ENCODE results near the gene WBP1. TPM values are rescaled to one million over a fixed set of nuclear protein-coding genes. Genes with fewer than 3 reads are reported as not detected.

WBP1 gene
- total RNA-seq, 2 experiments from 2014 or later, result 52.5 to 52.6 TPM

DNA sequence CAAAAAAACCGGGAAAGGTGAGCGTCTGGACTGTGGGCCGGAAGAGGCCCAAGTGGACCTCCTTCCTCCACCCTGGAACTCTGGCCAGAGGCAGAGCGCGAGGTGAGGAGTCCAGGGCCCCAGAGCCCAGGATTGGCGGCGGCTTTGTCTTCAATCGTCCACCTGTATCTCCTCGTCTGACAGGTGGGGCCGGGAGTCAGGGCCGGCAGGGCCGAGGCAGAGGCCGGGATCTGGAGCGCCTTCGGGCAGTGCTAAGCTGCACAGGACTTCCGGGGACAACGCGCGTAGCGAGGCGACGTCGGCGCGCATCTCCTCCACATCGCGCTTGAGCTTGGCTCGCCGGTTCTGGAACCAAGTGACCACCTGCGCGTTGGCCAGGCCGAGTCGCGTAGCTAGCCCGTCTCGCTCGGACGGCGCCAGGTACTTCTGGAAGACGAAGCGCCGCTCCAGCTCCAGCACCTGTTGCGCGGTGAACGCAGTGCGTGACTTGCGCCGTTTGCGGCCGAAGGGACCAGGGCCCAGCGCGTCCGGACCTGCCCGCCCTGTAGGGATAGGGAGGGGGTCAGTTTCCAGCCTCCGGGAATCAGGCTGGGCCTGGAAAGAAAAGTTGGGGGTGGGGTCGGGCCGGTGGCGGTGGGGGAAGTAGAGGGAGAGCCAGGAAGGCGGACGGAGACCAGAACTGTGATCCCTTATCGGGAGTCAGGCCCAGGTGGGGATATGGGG lies 39.7 kb downstream of the WBP1 start:
- peak overlapping the region; percentile 79 for H3K4me3 Mint-ChIP-seq
- peaks cover 27% of the 10 kb centered on the region for H3K36me3 Mint-ChIP-seq (ENCODE audit: low read depth)
- POLR2A ChIA-PET, result no interaction called here
- no peaks in the 10 kb centered on the region for H3K9me3 Mint-ChIP-seq
- H3K27ac Mint-ChIP-seq, result peak overlapping the region; percentile 77
- DNase-seq, result peak; percentile 39
- peaks cover 38% of the 10 kb centered on the region for H3K4me1 Mint-ChIP-seq
- H3K27me3 Mint-ChIP-seq, result peaks cover 51% of the 10 kb centered on the region
- CTCF ChIA-PET, result interaction anchor here (0.9 to 5.6 kb wide), 5 partner anchors 8 to 41 kb away, joined by 3 to 38 read pairs (median 4); partner anchors contain the start of genes CCDC142 and TTC31

DNA sequence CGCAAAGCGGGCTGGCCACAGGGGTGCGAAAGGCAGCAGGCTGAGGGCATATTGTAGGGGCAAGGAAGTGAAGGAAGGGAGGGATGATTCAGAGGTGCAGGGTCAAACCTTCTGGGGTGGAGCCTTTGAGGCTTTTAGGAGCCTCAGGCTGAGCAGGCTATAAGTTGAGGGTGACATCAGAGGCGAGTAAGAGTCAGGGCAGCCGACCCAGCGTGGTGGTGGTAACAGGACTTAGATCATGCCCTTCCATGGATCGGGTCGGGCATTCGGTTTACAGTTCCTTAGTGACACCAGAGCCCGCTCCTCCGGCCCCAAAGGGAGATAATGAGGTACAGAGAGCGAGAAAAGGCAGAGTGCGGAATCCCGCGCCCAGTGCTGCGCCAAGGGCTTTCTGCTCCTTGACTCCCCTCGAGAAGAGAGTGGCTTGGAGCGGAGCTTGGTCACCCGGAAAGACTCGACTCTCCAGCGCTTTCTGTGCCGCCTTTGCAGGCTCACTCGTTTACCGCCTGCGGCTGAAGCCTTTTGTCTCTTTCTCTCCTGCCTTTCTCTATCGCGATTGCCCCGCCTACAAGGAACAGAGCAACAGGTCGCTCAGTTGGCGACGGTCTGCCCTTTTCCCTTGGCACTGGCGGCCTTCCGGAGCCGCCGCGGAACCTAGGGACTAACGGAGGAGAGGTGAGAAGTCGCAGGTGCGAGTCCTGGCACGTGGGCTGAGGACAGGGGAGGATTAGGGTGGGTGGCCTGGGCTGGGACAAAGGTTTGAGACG lies 40.4 kb downstream of the WBP1 start:
- H3K27me3 Mint-ChIP-seq, result peaks cover 55% of the 10 kb centered on the region
- ChIA-PET CTCF (interaction anchor here (0.9 to 5.6 kb wide), 5 partner anchors 8 to 40 kb away, joined by 3 to 38 read pairs (median 4); partner anchors contain the start of genes CCDC142 and TTC31), POLR2A (no interaction called here)
- DNase-seq, result no peak
- H3K27ac Mint-ChIP-seq, result peak overlapping the region; percentile 77
- H3K4me1 Mint-ChIP-seq, result peaks cover 45% of the 10 kb centered on the region
- peak overlapping the region; percentile 79 for H3K4me3 Mint-ChIP-seq
- H3K36me3 Mint-ChIP-seq (ENCODE audit: low read depth), result peaks cover 23% of the 10 kb centered on the region
- H3K9me3 Mint-ChIP-seq, result no peaks in the 10 kb centered on the region

GRCh38 chr2:74499267-74499939 lies 41.2 kb downstream of the WBP1 start, which contains the start of gene LBX2:
Gene LBX2, minus strand, starts transcription at chr2:74499603. Its CDS starts 66 bp downstream, at chr2:74499537.
- Mint-ChIP-seq H3K9me3 (no peaks in the 10 kb centered on the region), H3K27me3 (peaks cover 60% of the 10 kb centered on the region), H3K4me1 (peaks cover 48% of the 10 kb centered on the region), H3K27ac (peak within 1 kb of the TSS; percentile 77), H3K4me3 (peak within 1 kb of the TSS; percentile 79), H3K36me3 (ENCODE audit: low read depth) (peaks cover 22% of the 10 kb centered on the region)
- CTCF ChIA-PET, result interaction anchor here (0.9 to 5.6 kb wide), 3 partner anchors 10 to 17 kb away, joined by 3 to 38 read pairs (median 4); partner anchors contain the start of genes CCDC142 and TTC31
- POLR2A ChIA-PET, result no interaction called here
- DNase-seq, result peak; percentile 41

DNA sequence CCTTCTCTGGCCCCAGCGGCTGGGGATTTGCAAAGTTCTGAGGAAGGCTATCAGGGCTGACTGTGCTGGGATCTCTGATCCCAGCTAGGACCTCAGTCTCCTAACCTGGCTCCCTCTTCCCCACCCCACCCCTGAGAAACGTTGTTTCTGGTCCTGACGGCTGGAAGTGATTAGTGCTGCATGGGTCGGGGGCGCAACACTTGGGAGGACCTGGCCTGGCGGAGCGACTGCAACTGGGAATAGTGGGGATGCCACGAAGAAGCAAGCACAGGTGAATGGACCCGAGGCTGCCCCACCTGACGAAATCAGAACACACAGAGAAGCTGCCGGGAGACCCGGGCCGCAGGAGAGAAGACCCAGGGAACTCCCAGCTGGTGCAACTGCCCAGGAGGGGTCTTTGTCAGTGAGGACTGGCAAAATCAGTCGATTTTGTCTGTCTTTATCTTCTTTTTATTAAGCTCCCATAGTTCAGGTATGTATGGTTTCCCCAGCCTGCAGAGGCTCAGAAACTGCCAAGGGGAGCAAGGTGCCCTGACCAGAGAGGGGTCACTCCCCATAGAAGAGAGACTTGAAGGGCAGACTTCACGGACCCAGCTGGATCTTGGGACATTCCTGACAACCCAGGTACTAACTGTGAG lies 41.8 kb downstream of the WBP1 start:
- no peak for DNase-seq
- Mint-ChIP-seq H3K27ac (no peak overlapping the region), H3K4me1 (peaks cover 54% of the 10 kb centered on the region), H3K4me3 (peak overlapping the region; percentile 30), H3K27me3 (peaks cover 62% of the 10 kb centered on the region), H3K9me3 (no peaks in the 10 kb centered on the region), H3K36me3 (ENCODE audit: low read depth) (peaks cover 27% of the 10 kb centered on the region)
- CTCF ChIA-PET, result interaction anchor here (0.9 to 5.6 kb wide), 6 partner anchors 8 to 88 kb away, joined by 3 to 38 read pairs (median 4); partner anchors contain the start of genes CCDC142 and TTC31
- POLR2A ChIA-PET, result no interaction called here

GRCh38 chr2:74500578-74500946 lies 42.3 kb downstream of the WBP1 start:
- Mint-ChIP-seq H3K9me3 (no peaks in the 10 kb centered on the region), H3K27ac (no peak overlapping the region), H3K27me3 (peaks cover 62% of the 10 kb centered on the region), H3K36me3 (ENCODE audit: low read depth) (peaks cover 31% of the 10 kb centered on the region), H3K4me1 (peaks cover 59% of the 10 kb centered on the region), H3K4me3 (no peak overlapping the region)
- DNase-seq, result no peak
- POLR2A ChIA-PET, result no interaction called here
- CTCF ChIA-PET, result interaction anchor here (0.7 to 5.6 kb wide), 8 partner anchors 8 to 87 kb away, joined by 3 to 38 read pairs (median 4); partner anchors contain the start of genes CCDC142, TTC31 and WBP1

- H3K4me1 Mint-ChIP-seq, result peaks cover 64% of the 10 kb centered on the region
- ChIA-PET POLR2A (no interaction called here), CTCF (interaction anchor here (0.7 to 5.6 kb wide), 7 partner anchors 8 to 86 kb away, joined by 3 to 38 read pairs (median 10); partner anchors contain the start of genes CCDC142, TTC31 and WBP1)
- no peak overlapping the region for H3K27ac Mint-ChIP-seq
- H3K36me3 Mint-ChIP-seq (ENCODE audit: low read depth), result peaks cover 35% of the 10 kb centered on the region
- peak overlapping the region; percentile 4 for H3K4me3 Mint-ChIP-seq
- no peak for DNase-seq
- H3K9me3 Mint-ChIP-seq, result no peaks in the 10 kb centered on the region
- peaks cover 62% of the 10 kb centered on the region for H3K27me3 Mint-ChIP-seq
These were observed 43.3 kb downstream of the WBP1 start for GRCh38 chr2:74501335-74502071.

DNA sequence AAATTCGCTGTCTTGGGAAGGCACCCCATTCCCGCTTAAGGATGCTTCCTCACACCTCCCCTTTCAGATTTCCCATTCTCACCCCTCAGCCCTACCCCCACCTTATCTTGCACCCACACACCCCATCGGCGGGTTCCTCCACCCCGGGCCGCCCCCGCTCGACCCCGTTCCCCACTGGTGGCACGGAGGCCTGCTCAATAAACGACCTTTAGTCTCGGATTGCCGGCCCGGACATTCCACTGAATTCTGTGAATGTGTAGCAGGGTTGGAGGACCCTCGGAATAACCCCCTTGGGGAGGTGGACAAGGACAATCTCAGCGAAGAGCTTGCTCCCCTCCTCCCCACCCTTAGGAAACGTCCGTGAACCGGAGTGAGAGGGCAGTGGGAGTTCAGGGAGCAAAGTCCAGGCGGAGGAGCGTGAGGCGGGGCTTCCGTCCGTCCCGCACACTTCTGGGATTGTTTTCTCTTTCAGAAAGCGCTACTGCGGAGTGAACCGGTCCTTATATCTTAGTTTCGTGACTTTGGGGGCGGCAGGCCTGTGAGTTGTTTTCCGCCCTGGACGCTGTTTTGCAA lies 44.0 kb downstream of the WBP1 start:
- Mint-ChIP-seq H3K36me3 (ENCODE audit: low read depth) (peaks cover 40% of the 10 kb centered on the region), H3K27me3 (peaks cover 62% of the 10 kb centered on the region)
- POLR2A ChIA-PET, result no interaction called here

DNA sequence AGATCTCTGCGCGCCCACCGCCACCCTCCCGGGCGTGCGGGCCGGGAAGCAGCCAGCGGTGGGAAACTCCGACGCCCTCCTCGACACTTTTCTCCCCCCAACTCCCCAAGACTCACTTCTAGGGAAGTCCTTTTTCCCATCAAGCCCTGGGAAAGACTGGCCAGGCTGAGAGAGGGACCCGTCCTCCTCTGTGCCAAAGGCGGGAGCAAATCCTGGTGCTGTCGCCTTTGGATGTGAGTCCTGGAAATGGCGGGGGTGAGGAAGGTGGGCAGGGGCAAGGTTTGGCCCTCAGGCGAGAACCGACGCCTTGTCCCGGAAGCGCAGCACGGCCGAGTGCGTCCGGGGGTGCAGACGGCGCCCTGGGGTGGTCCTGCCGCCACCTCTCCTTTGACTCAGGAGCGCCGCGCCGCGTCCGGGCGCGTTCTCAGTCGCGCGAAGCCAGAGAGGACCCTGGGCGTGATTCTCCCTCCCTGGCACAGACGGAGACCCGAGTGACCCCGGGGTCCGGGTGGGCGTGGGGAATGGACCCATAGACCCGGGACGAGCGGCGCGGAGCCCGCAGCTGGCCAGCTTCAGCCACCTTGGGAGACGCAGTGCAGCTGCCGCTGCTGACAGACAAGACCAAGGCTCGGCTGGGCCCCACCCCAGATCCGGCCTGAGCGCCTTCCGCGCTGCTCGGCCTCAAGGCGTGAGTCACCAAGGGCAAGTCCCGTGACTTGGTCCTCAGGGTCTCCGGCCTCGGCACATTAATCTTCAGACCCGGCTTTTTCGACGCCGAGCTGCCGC lies 44.7 kb downstream of the WBP1 start:
- H3K27me3 Mint-ChIP-seq, result peaks cover 58% of the 10 kb centered on the region
- CTCF ChIA-PET, result interaction anchor here (1.2 to 3.4 kb wide), 6 partner anchors 11 to 28 kb away, joined by 3 to 16 read pairs (median 6); partner anchors contain the start of genes AUP1, CCDC142, HTRA2 and TLX2
- POLR2A ChIA-PET, result interaction anchor here (0.6 kb wide), 1 partner anchor 76 kb away, joined by 3 read pairs; no protein-coding TSS in a partner anchor
- no peaks in the 10 kb centered on the region for H3K9me3 Mint-ChIP-seq
- peak; percentile 38 for DNase-seq
- H3K4me1 Mint-ChIP-seq, result peaks cover 67% of the 10 kb centered on the region
- no peak overlapping the region for H3K27ac Mint-ChIP-seq
- H3K4me3 Mint-ChIP-seq, result peak overlapping the region; percentile 54
- peaks cover 40% of the 10 kb centered on the region for H3K36me3 Mint-ChIP-seq (ENCODE audit: low read depth)

More for the DNA sequence above, 44.0 kb downstream of the WBP1 start:
- Mint-ChIP-seq H3K4me3 (peak overlapping the region; percentile 54), H3K4me1 (peaks cover 69% of the 10 kb centered on the region), H3K27ac (no peak overlapping the region), H3K9me3 (no peaks in the 10 kb centered on the region)
- CTCF ChIA-PET, result interaction anchor here (1.6 to 3.4 kb wide), 4 partner anchors 7 to 20 kb away, joined by 4 to 16 read pairs (median 13); partner anchors contain the start of genes CCDC142 and TTC31
- no peak for DNase-seq

DNA sequence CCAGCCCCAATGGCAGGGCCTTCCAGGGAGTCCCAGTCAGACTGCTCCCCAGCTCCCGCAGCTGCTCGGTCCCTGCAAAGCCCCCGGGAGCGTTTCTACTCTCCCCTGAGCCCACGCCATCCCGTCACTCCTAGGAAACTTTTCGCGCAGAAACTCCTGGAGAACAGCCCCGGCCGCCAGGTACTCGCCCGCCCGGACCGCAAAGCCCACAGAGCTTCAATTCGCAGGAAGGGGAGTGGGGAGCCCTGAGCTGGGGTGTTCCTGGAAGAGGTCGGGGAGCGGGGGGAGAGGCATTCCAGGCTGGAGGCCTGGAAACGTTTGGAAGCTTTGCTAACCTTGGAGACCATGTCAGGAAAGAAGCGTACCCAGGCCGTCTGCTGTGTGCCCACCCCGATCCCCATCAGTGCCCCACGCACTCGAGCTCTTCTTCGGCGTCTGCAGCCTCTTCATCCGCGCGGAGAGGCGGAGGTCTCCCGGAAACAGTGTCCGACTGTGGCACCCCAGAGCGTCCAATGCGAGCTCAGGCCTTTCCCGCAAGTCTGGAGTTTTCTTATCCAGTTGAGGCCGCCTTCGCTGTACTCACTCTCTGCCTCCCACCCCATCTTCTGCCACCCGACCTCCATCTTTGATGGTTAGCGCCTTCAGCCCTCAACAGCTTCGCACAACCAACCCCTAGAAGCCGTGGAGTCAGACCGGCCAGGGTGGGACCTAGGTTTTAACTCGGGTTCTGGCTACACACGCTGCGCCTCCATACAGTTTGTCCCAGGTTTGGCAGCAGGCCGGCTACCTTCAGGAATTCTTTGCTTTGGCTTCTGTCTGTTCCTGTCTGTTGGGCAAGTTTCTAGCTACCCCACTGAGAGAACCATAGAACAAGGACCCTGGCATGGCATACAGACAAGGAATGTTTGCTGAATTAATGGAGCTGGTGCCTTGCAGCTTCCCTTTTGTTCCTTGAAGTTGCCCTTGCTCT lies 45.6 kb downstream of the WBP1 start:
- CTCF ChIA-PET, result interaction anchor here (0.6 to 3.4 kb wide), 10 partner anchors 10 to 42 kb away, joined by 3 to 16 read pairs (median 3); partner anchors contain the start of genes AUP1, CCDC142, DQX1 and HTRA2
- no peak for DNase-seq
- Mint-ChIP-seq H3K4me3 (peak overlapping the region; percentile 54), H3K4me1 (peaks cover 67% of the 10 kb centered on the region), H3K27me3 (peaks cover 50% of the 10 kb centered on the region), H3K36me3 (ENCODE audit: low read depth) (peaks cover 38% of the 10 kb centered on the region), H3K9me3 (no peaks in the 10 kb centered on the region), H3K27ac (peak overlapping the region; percentile 60)
- POLR2A ChIA-PET, result interaction anchor here (0.6 kb wide), 1 partner anchor 76 kb away, joined by 3 read pairs; no protein-coding TSS in a partner anchor

- H3K27ac Mint-ChIP-seq, result peak overlapping the region; percentile 60
- H3K4me3 Mint-ChIP-seq, result peak overlapping the region; percentile 14
- POLR2A ChIA-PET, result no interaction called here
- peaks cover 38% of the 10 kb centered on the region for H3K36me3 Mint-ChIP-seq (ENCODE audit: low read depth)
- peaks cover 63% of the 10 kb centered on the region for H3K4me1 Mint-ChIP-seq
- CTCF ChIA-PET, result interaction anchor here (0.7 to 3.4 kb wide), 6 partner anchors 9 to 26 kb away, joined by 3 to 16 read pairs (median 4); partner anchors contain the start of genes AUP1, CCDC142, DQX1 and HTRA2
- DNase-seq, result no peak
- H3K9me3 Mint-ChIP-seq, result no peaks in the 10 kb centered on the region
- H3K27me3 Mint-ChIP-seq, result peaks cover 45% of the 10 kb centered on the region
These were observed 46.4 kb downstream of the WBP1 start for GRCh38 chr2:74504591-74504990.
